HG03025 (cell line): ENCODE results near the gene MADD.
"Not testable (repeated sequence)": the region's sequence is repeated elsewhere in the genome, so short reads cannot be mapped to it uniquely, and the experiment has no call there.

Source experiments
- ATAC-seq: cut with Tn5 transposase; IDR thresholded peaks from one replicate; pipeline ENCODE4 v1.9.1; 2021; ENCODE audit warnings: mild to moderate bottlenecking, moderate library complexity; ENCODE audit not compliant: unreplicated experiment, low FRiP score

Gene MADD

GRCh38 chr11:47317064-47317828, 47.3 kb downstream of the MADD start:
- ATAC-seq, result no peak

- ATAC-seq, result no peak
Measured at GRCh38 chr11:47318166-47318565, 48.2 kb downstream of the MADD start.

- ATAC-seq, result no peak
Measured at GRCh38 chr11:47324520-47324919, 54.6 kb downstream of the MADD start.

- ATAC-seq, result no peak
Measured at GRCh38 chr11:47325271-47326041, 55.5 kb downstream of the MADD start.

GRCh38 chr11:47326198-47326597, 56.3 kb downstream of the MADD start:
- no peak for ATAC-seq

- ATAC-seq, result no peak
Measured at GRCh38 chr11:47327025-47327424, 57.1 kb downstream of the MADD start.

- ATAC-seq, result no peak
Measured at GRCh38 chr11:47327949-47328348, 58.0 kb downstream of the MADD start.

- no peak for ATAC-seq
Measured at GRCh38 chr11:47328449-47329390, 58.8 kb downstream of the MADD start.

GRCh38 chr11:47329431-47329986, 59.6 kb downstream of the MADD start:
- ATAC-seq, result no peak

GRCh38 chr11:47329987-47330931, 60.3 kb downstream of the MADD start:
- ATAC-seq, result no peak

- ATAC-seq, result no peak
Measured at GRCh38 chr11:47331454-47332302, 61.7 kb downstream of the MADD start.

GRCh38 chr11:47332303-47332711, 62.4 kb downstream of the MADD start:
- no peak for ATAC-seq

- ATAC-seq, result no peak
Measured at GRCh38 chr11:47332791-47333525, 63.0 kb downstream of the MADD start.

GRCh38 chr11:47333526-47333845, 63.6 kb downstream of the MADD start:
- no peak for ATAC-seq

GRCh38 chr11:47333886-47334443, 64.0 kb downstream of the MADD start:
- no peak for ATAC-seq

- not testable (repeated sequence) for ATAC-seq
Measured at GRCh38 chr11:47334699-47335411, 64.9 kb downstream of the MADD start.

GRCh38 chr11:47335733-47336132, 65.8 kb downstream of the MADD start:
- ATAC-seq, result no peak
